Keratinocyte (primary cell): Measurements from ENCODE around the gene ZNF738.

ENCODE experiments used
- CTCF ChIP-seq, 3 experiments: IDR thresholded peaks in 1 of 3; conservative IDR thresholded peaks in 1 of 3; optimal IDR thresholded peaks in 1 of 3; 2 replicates in 2 of 3; 3 replicates in 1 of 3; pipeline versions ENCODE3 to v1.5.1; 2011; ENCODE audit warnings: low read length in 3 of 3, mild to moderate bottlenecking in 3 of 3, moderate library complexity in 2 of 3, control low read depth in 1 of 3, inconsistent platforms in 1 of 3; ENCODE audit not compliant: insufficient read depth in 2 of 3; ENCODE audit errors: extremely low read depth in 1 of 3
- EZH2 ChIP-seq: IDR thresholded peaks from one replicate; pipeline ENCODE4 v1.6.1; 2012; ENCODE audit warnings: inconsistent platforms, mild to moderate bottlenecking, low read length, moderate library complexity

GRCh38 chr19:21358768-21359451 is at the start of gene ZNF738:
- TF ChIP-seq CTCF (optimal IDR thresholded peaks at IDR 0.05 in 1 of 3, IDR thresholded peaks at IDR 0.05 in 1 of 3, conservative IDR thresholded peaks at IDR 0.05 in 1 of 3; ENCODE audit: extremely low read depth in 1 of 3, insufficient read depth in 2 of 3, low read length in 3 of 3): no peak
- no peak for TF ChIP-seq EZH2
